CD4-positive, alpha-beta T cell (primary cell): ENCODE data around the gene KRT3. TPM values are rescaled to one million over a fixed set of nuclear protein-coding genes. Genes with fewer than 3 reads are reported as not detected.

ENCODE experiments used
- ATAC-seq: fragments of 200-7000 bp; cut with Tn5 transposase; one replicate; pipeline ENCODE4 v1.10.0; 2022; ENCODE audit warnings: mild to moderate bottlenecking; ENCODE audit not compliant: poor library complexity
- CTCF ChIA-PET: fragments of 350-600 bp; sonication (Branson Sonifier 250); formaldehyde crosslinking; loops from one replicate; lab custom pipeline; 2021; ENCODE audit warnings: antibody characterized with exemption, inconsistent platforms; lab: Charles Lee
- POLR2A ChIA-PET: fragments of 350-600 bp; sonication (Branson Sonifier 250); formaldehyde crosslinking; loops from one replicate; lab custom pipeline; 2021; ENCODE audit warnings: antibody characterized with exemption, inconsistent platforms; lab: Charles Lee
- DNase-seq, 14 experiments: peaks; one replicate each; pipeline ENCODE4 v3.0.0-alpha.2; 2013 to 2020; ENCODE audit warnings: mixed read lengths in 2 of 14
- H3K27ac ChIP-seq, 2 donors: one replicate each; pipeline versions ENCODE4 v1.5.1 to v1.7.0; 2013; ENCODE audit warnings: low read length in 2 of 2, low read depth in 1 of 2, mild to moderate bottlenecking in 1 of 2
- H3K27me3 ChIP-seq, 2 experiments: 1 replicate in 1 of 2; 2 replicates in 1 of 2; pipeline versions ENCODE4 v1.6.1 to v1.7.0; 2013; ENCODE audit warnings: low read length in 2 of 2, control low read depth in 1 of 2, mild to moderate bottlenecking in 1 of 2, moderate library complexity in 1 of 2; ENCODE audit not compliant: insufficient read depth in 2 of 2, control insufficient read depth in 1 of 2
- H3K36me3 ChIP-seq: one replicate; pipeline ENCODE4 v1.6.1; 2013; ENCODE audit warnings: low read length, control low read depth; ENCODE audit not compliant: insufficient read depth
- H3K4me1 ChIP-seq: one replicate; pipeline ENCODE4 v1.6.1; 2013; ENCODE audit warnings: low read length, control low read depth; ENCODE audit not compliant: insufficient read depth
- H3K4me3 ChIP-seq: one replicate; pipeline ENCODE4 v1.5.1; 2013; ENCODE audit warnings: mild to moderate bottlenecking, low read length, moderate library complexity
- H3K9me3 ChIP-seq, 2 experiments: 1 replicate in 1 of 2; 2 replicates in 1 of 2; pipeline versions ENCODE4 v1.6.1 to v1.7.0; 2013; ENCODE audit warnings: low read length in 2 of 2, mild to moderate bottlenecking in 2 of 2, control low read depth in 1 of 2, moderate library complexity in 1 of 2; ENCODE audit not compliant: control insufficient read depth in 1 of 2, insufficient read depth in 1 of 2
- H3K27ac Mint-ChIP-seq: one replicate; pipeline ENCODE4 v1.8.0; 2020; ENCODE audit warnings: mixed read lengths
- H3K27me3 Mint-ChIP-seq: one replicate; pipeline ENCODE4 v1.8.0; 2021; ENCODE audit warnings: mixed read lengths
- H3K36me3 Mint-ChIP-seq: one replicate; pipeline ENCODE4 v1.8.0; 2021; ENCODE audit warnings: low read depth, mixed read lengths
- H3K4me1 Mint-ChIP-seq: one replicate; pipeline ENCODE4 v1.8.0; 2021; ENCODE audit warnings: low read depth, mixed read lengths
- H3K4me3 Mint-ChIP-seq: one replicate; pipeline ENCODE4 v1.8.0; 2020; ENCODE audit warnings: mild to moderate bottlenecking, mixed read lengths
- H3K9me3 Mint-ChIP-seq: one replicate; pipeline ENCODE4 v1.8.0; 2020; ENCODE audit warnings: mixed read lengths
- intact Hi-C, 2 experiments: fragments of 100-400 bp; cut with DNase I in 1 of 2; cut with micrococcal nuclease in 1 of 2; formaldehyde crosslinking; loops; one replicate each; pipeline versions ENCODE4 v1.15.1 to v1.9.0; 2023 to 2025; cut with DNase I, micrococcal nuclease
- total RNA-seq, 174 experiments: library from RNA in 2 of 174; stranded (reverse) in 2 of 174; gene quantifications; one replicate each; pipeline ENCODE4 v1.2.3 and lab custom pipeline; 2021 to 2026
- TF ChIP-seq, protein P1 (sequence below): fragments of 200-600 bp; IDR thresholded peaks from one replicate; pipeline ENCODE4 v1.8.0; 2022; ENCODE audit warnings: antibody characterized with exemption, mild to moderate bottlenecking

Gene KRT3
- total RNA-seq, 2 experiments from 2014 or later, result not detected

DNA sequence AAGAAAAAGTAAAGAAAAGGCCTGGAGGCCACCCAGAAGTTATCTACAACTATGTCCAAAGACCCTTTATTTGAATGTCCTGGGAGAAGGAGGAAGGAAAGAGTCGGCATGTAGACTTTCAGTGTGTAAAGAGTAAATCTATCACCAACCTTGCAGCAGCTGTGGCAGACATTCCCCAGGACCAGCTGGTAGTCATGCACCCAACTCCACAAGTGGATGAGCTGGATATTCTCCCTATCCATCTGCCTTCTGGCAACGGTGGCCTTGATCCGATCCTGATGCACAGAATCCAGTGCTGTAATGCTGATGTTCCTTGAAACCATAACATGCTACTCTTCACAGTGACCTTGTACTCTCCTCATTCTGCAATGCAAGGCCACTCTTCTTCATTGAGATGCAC lies 46.1 kb downstream of the KRT3 start:
- peaks cover 16% of the 10 kb centered on the region for H3K4me1 Mint-ChIP-seq
- H3K36me3 Mint-ChIP-seq, result no peaks in the 10 kb centered on the region
- Histone ChIP-seq H3K4me1 (peaks cover 4% of the 10 kb centered on the region), H3K4me3 (no peak overlapping the region), H3K27ac (no peak overlapping the region), H3K27me3 (peaks cover 0 to 2% of the 10 kb centered on the region in 2 experiments), H3K36me3 (no peaks in the 10 kb centered on the region), H3K9me3 (no peaks in the 10 kb centered on the region)
- intact Hi-C loops, result no loop called here
- ChIA-PET POLR2A (no interaction called here), CTCF (no interaction called here)
- no peak for DNase-seq
- H3K27ac Mint-ChIP-seq, result no peak overlapping the region
- H3K27me3 Mint-ChIP-seq, result no peaks in the 10 kb centered on the region
- TF ChIP-seq, protein P1, sequence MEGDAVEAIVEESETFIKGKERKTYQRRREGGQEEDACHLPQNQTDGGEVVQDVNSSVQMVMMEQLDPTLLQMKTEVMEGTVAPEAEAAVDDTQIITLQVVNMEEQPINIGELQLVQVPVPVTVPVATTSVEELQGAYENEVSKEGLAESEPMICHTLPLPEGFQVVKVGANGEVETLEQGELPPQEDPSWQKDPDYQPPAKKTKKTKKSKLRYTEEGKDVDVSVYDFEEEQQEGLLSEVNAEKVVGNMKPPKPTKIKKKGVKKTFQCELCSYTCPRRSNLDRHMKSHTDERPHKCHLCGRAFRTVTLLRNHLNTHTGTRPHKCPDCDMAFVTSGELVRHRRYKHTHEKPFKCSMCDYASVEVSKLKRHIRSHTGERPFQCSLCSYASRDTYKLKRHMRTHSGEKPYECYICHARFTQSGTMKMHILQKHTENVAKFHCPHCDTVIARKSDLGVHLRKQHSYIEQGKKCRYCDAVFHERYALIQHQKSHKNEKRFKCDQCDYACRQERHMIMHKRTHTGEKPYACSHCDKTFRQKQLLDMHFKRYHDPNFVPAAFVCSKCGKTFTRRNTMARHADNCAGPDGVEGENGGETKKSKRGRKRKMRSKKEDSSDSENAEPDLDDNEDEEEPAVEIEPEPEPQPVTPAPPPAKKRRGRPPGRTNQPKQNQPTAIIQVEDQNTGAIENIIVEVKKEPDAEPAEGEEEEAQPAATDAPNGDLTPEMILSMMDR, result no peak
- no peak for ATAC-seq
- H3K9me3 Mint-ChIP-seq, result no peaks in the 10 kb centered on the region
- H3K4me3 Mint-ChIP-seq, result no peak overlapping the region

DNA sequence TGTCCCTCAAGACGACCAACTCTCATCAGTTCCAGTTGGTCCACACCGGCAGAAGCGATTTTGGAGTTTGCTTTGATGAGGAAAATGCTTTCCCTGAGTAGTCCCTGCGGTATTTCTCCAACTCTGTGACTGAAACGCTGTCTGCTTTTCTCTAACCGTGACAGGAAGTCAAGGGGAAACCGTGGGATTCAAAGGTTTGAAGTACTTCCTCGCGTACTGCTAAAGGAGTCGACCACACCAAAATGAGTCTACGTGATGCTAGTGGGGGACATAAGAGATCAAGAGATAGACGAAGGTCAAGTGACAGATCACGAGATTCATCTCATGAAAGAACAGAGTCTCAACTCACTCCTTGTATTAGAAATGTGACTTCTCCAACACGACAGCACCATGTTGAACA lies 47.3 kb downstream of the KRT3 start:
- TF ChIP-seq, protein P1, result no peak
- Histone ChIP-seq H3K4me1 (peaks cover 4% of the 10 kb centered on the region), H3K4me3 (no peak overlapping the region), H3K27ac (no peak overlapping the region), H3K36me3 (no peaks in the 10 kb centered on the region), H3K9me3 (no peaks in the 10 kb centered on the region), H3K27me3 (peaks cover 0 to 2% of the 10 kb centered on the region in 2 experiments)
- H3K36me3 Mint-ChIP-seq, result no peaks in the 10 kb centered on the region
- H3K4me1 Mint-ChIP-seq, result peaks cover 16% of the 10 kb centered on the region
- H3K4me3 Mint-ChIP-seq, result no peak overlapping the region
- DNase-seq (no peak), ATAC-seq (no peak)
- intact Hi-C loops, result no loop called here
- no peaks in the 10 kb centered on the region for H3K9me3 Mint-ChIP-seq
- H3K27ac Mint-ChIP-seq, result no peak overlapping the region
- H3K27me3 Mint-ChIP-seq, result no peaks in the 10 kb centered on the region
- ChIA-PET CTCF (no interaction called here), POLR2A (no interaction called here)

- peaks cover 5% of the 10 kb centered on the region for H3K27me3 Mint-ChIP-seq
- Histone ChIP-seq H3K4me3 (no peak overlapping the region), H3K27ac (no peak overlapping the region), H3K36me3 (no peaks in the 10 kb centered on the region), H3K4me1 (peaks cover 4% of the 10 kb centered on the region), H3K27me3 (peaks cover 2 to 5% of the 10 kb centered on the region in 2 experiments), H3K9me3 (peaks cover 0 to 12% of the 10 kb centered on the region in 2 experiments)
- H3K36me3 Mint-ChIP-seq, result no peaks in the 10 kb centered on the region
- POLR2A ChIA-PET, result no interaction called here
- H3K9me3 Mint-ChIP-seq, result no peaks in the 10 kb centered on the region
- H3K4me1 Mint-ChIP-seq, result peaks cover 21% of the 10 kb centered on the region
- H3K4me3 Mint-ChIP-seq, result no peak overlapping the region
- intact Hi-C loops, result no loop called here
- CTCF ChIA-PET, result no interaction called here
- ATAC-seq (no peak), DNase-seq (no peak)
- no peak overlapping the region for H3K27ac Mint-ChIP-seq
- TF ChIP-seq, protein P1, result no peak
These were observed 50.4 kb downstream of the KRT3 start for GRCh38 chr12:52745554-52745953.
